ENCODE results near the gene C4BPA.

Gene C4BPA

DNA sequence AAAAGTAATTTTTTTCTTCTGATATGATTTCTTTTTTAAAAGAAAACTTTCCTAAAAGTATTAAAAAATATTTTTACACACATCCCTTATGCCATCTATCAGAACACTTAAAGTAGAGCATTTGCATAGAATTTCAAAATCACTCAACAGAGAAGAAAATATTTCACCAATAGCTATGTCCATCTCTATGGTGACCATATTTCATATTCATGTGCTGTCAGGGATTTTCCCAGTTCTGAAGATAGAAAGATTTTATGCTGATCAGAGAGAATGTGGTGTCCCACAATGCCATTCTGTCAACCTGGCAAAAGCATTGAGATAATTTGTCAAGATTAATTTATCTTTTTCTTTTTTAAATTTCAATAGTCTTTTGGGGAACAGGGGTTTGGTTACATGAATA lies 87.0 kb downstream of the C4BPA start:
- DNase-seq (ENCODE audit: low spot score), result no peak

DNA sequence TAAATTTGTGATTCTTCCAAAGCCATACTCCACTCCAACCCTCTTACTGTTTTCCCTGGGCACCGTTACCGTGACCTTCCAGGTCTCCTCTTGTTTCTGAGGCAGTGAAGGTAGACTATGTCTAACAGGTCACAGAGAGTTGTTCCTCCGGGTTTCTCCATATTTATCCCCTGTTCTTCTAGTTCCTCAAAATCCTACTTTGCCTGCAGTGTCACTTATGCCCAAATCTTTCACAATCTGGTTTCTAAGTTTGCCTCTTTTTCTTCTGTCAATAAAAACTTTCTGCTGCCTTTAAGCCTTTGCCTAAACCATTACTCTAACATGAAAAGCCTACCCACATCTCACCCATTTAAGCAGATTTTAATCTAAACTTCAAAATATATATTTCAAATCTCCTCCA lies 87.7 kb downstream of the C4BPA start:
- no peak for DNase-seq (ENCODE audit: low spot score)

DNA sequence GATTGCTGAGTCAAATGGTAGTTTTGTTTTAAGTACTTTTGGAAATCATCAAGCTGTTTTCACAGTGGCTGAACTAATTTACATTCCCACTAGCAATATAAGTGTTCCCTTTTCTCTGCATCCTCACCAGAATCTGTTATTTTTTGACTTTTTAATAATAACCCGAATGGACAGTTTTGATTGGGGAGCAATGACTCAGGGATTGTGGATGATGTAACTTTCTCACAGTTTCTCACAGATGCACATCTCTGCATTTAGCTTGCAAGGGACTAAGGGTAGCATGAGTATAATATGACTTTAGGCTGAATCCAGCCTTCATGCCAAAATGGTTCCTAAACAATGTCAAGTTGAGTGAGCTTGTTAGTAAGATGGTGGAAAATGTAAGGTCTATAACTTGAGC lies 90.2 kb downstream of the C4BPA start:
- no peak for DNase-seq (ENCODE audit: low spot score)

All from GM03348 (cell line).